Pancreas (tissue), 10 donors: ENCODE measurements around the gene XPO4. TPM values are rescaled to one million over a fixed set of nuclear protein-coding genes. Genes with fewer than 3 reads are reported as not detected.

Experiments used
- ATAC-seq, 4 donors: fragments of 200-7000 bp; cut with Tn5 transposase; one replicate each; pipeline versions ENCODE4 v1.8.0 to v1.9.1; 2020; ENCODE audit warnings: mild to moderate bottlenecking in 4 of 4, moderate library complexity in 4 of 4
- DNase-seq, 6 donors: peaks; one replicate each; pipeline ENCODE4 v3.0.0-alpha.2; 2020
- FAIRE-seq: peaks from 2 replicates; lab custom pipeline; 2012; peaks lifted over from hg19 to GRCh38; lab: Jason Lieb, UNC
- H3K27ac ChIP-seq, 4 donors: fragments of 200-600 bp; sonication (generic); 1 replicate in 3 of 4; 2 replicates in 1 of 4; pipeline versions ENCODE4 v1.5.0 to v1.8.0; 2020
- H3K27me3 ChIP-seq, 4 donors: fragments of 200-600 bp; one replicate each; pipeline ENCODE4 v1.8.0; 2021
- H3K36me3 ChIP-seq, 3 donors: fragments of 200-600 bp; sonication (generic) in 1 of 3; one replicate each; pipeline versions ENCODE4 v1.5.0 to v1.8.0; 2020 to 2021
- H3K4me1 ChIP-seq, 3 donors: fragments of 200-600 bp; one replicate each; pipeline ENCODE4 v1.8.0; 2021
- H3K4me3 ChIP-seq, 4 donors: fragments of 200-600 bp; sonication (generic) in 2 of 4; one replicate each; pipeline versions ENCODE4 v1.5.0 to v1.8.0; 2020 to 2021
- H3K9me3 ChIP-seq, 4 donors: fragments of 200-600 bp; one replicate each; pipeline ENCODE4 v1.8.0; 2021
- CTCF ChIP-seq, 4 donors: fragments of 200-600 bp; sonication (generic) in 3 of 4; IDR thresholded peaks; one replicate each; pipeline versions ENCODE4 v1.5.0 to v1.8.0; 2021; ENCODE audit warnings: antibody characterized with exemption in 4 of 4
- WGBS, 2 donors: extraction: QIAGEN DNeasy Blood & Tissue Kit; methylation state at CpG; one replicate each; pipeline ENCODE4 v1.1.7; 2013; 5-methylcytosine and 5-hydroxymethylcytosine counted together
- intact Hi-C, 3 donors: fragments of 100-400 bp; cut with DNase I; formaldehyde crosslinking; loops; one replicate each; pipeline versions ENCODE4 v1.11.1 to v1.14.2; 2022
- polyA plus RNA-seq, 2 donors: library from polyadenylated mRNA; stranded (reverse); fragments of 200-250 nt; gene quantifications; one replicate each; pipeline ENCODE4 v1.2.3, GENCODE V29; 2013
- total RNA-seq, 6 donors: library from RNA; stranded (reverse); fragmentation: NEBNext Ultra II Directional in 4 of 6; extraction: Animal tissue kit (Norgen Biotek cat#: 25700) in 4 of 6; gene quantifications; one replicate each; pipeline versions ENCODE4 v1.2.1 to v1.2.4, GENCODE V29; 2021 to 2023
- donor health status: healthy with polysubstance abuse.
- donor health status: DM: no; HTN: no; CAD: no; lungs with moderate emphysema.
- donor health status: DM: no; HTN: no; CAD: no.
- donor health status: control.
- donor health status: control.
- donor health status: Bipolar disorder and iron deficiency.
- donor health status: DM: yes; HTN: yes; CAD: no.
- donor health status: DM: no; HTN: no; CAD: no.
- donor health status: DM: no; HTN: no; CAD: no.
- donor health status: DM: yes; HTN: yes; CAD: no.

The XPO4 gene
- total and polyA plus RNA-seq, 8 donors: 2.4 to 9.0 (median 5.3) TPM

GRCh38 chr13:20796791-20797508, 105.6 kb downstream of the XPO4 start:
- no peaks in the 10 kb centered on the region for H3K9me3 ChIP-seq
- no peak for FAIRE-seq
- no peaks in the 10 kb centered on the region for H3K27me3 ChIP-seq
- ATAC-seq: no peak
- peaks cover 0 to 16% (median 4%) of the 10 kb centered on the region in 3 donors for H3K36me3 ChIP-seq
- DNase-seq: no peak
- intact Hi-C loops: no loop called here
- H3K27ac ChIP-seq: no peak overlapping the region
- H3K4me3 ChIP-seq: no peak overlapping the region
- TF ChIP-seq CTCF (IDR thresholded peaks at IDR 0.05): no peak
- H3K4me1 ChIP-seq: no peaks in the 10 kb centered on the region
- WGBS, 2 donors: 86 to 90% methylated on average over 5 of the region's 5 CpGs

- FAIRE-seq (no peak), ATAC-seq (no peak), DNase-seq (no peak)
- 97 to 98% methylated on average over 7 of the region's 7 CpGs for WGBS, 2 donors
- no peak overlapping the region for H3K27ac ChIP-seq
- TF ChIP-seq CTCF (IDR thresholded peaks at IDR 0.05): no peak
- no peaks in the 10 kb centered on the region for H3K9me3 ChIP-seq
- H3K36me3 ChIP-seq: peaks cover 0 to 3% (median 0%) of the 10 kb centered on the region in 3 donors
- no peaks in the 10 kb centered on the region for H3K27me3 ChIP-seq
- no peak overlapping the region for H3K4me3 ChIP-seq
- peaks cover 0 to 3% (median 0%) of the 10 kb centered on the region in 3 donors for H3K4me1 ChIP-seq
- intact Hi-C loops: no loop called here
Observed at GRCh38 chr13:20789665-20790064, 112.9 kb downstream of the XPO4 start.

- ATAC-seq (no peak), DNase-seq (no peak), FAIRE-seq (no peak)
- Histone ChIP-seq H3K4me1 (peaks cover 0 to 3% (median 0%) of the 10 kb centered on the region in 3 donors), H3K4me3 (no peak overlapping the region), H3K9me3 (no peaks in the 10 kb centered on the region), H3K27ac (no peak overlapping the region), H3K27me3 (no peaks in the 10 kb centered on the region), H3K36me3 (peaks cover 0 to 8% (median 0%) of the 10 kb centered on the region in 3 donors)
- TF ChIP-seq CTCF (IDR thresholded peaks at IDR 0.05): no peak
- intact Hi-C loops: no loop called here
- 100% methylated on average over 1 of the region's 1 CpG for WGBS, 2 donors
Observed at GRCh38 chr13:20788312-20788711, 114.2 kb downstream of the XPO4 start.

- FAIRE-seq: no peak
Observed at GRCh38 chr13:20787180-20787579, 115.4 kb downstream of the XPO4 start.

More at GRCh38 chr13:20787180-20787579, 115.4 kb downstream of the XPO4 start:
- intact Hi-C loops: no loop called here
- DNase-seq (no peak), ATAC-seq (no peak)
- Histone ChIP-seq H3K36me3 (peaks cover 0 to 8% (median 0%) of the 10 kb centered on the region in 3 donors), H3K4me3 (no peak overlapping the region), H3K27me3 (no peaks in the 10 kb centered on the region), H3K4me1 (peaks cover 0 to 3% (median 0%) of the 10 kb centered on the region in 3 donors), H3K9me3 (no peaks in the 10 kb centered on the region), H3K27ac (no peak overlapping the region)
- TF ChIP-seq CTCF (IDR thresholded peaks at IDR 0.05): no peak
- 87 to 90% methylated on average over 5 of the region's 5 CpGs for WGBS, 2 donors
